ENCODE results near the gene GTPBP2. TPM values are rescaled to one million over a fixed set of nuclear protein-coding genes. Genes with fewer than 3 reads are reported as not detected.
A peak's percentile ranks its signal among the peaks of the same experiment; 100 is the strongest.

GTPBP2 gene
- total and polyA plus RNA-seq, 2 of the 13 experiments (the other 11 are each of a cell fraction or from before 2014, with no cell fraction given): 26.9 to 88.2 TPM

DNA sequence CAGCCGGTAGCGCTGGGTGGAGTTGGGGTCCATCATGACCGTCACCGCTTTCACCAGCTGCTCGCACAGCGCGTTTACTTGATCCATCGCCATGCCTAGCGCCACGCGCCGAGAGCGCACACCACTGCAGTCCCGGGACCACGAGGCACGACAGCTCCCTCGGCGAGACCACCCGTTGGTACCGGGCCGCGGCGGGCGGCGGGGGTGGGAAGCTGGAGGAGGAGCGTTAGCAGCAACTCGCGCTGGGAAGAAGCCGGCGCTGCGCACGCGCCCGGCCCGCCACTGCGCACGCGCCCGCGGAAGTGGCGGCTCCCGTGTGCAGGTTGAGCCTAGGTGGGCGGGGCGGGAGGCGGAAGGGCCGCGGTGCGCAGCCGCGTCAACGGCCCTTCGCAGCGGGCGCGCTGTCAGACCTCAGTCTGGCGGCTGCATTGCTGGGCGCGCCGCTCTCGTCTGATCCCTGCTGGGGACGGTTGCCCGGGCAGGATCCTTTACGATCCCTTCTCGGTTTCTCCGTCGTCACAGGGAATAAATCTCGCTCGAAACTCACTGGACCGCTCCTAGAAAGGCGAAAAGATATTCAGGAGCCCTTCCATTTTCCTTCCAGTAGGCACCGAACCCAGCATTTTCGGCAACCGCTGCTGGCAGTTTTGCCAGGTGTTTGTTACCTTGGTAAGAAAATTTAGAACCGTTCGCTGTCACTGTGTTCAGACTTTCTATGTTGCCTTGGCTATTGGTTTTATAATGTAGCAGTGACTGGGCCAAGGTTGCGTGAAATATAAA lies 53.1 kb downstream of the GTPBP2 start, which contains the start of the genes POLH and XPO5 (continued):
- TF ChIP-seq TARDBP (CRISPR knock-in tag; IDR thresholded peaks at IDR 0.05) (peak; percentile 81; the same call in 1 of the 2 replicates), FOXA3 (CRISPR knock-in tag; IDR thresholded peaks at IDR 0.05) (peak; percentile 47; the same call in 1 of the 2 replicates), DMAP1 (CRISPR knock-in tag; IDR thresholded peaks at IDR 0.05) (peak; percentile 97), PAXIP1 (CRISPR knock-in tag; conservative IDR thresholded peaks at IDR 0.05) (peak; percentile 54; the same call in 1 of the 2 replicates), ZNF362 (CRISPR knock-in tag; IDR thresholded peaks at IDR 0.05; ENCODE audit: borderline replicate concordance) (no peak), BCL3 (CRISPR knock-in tag; IDR thresholded peaks at IDR 0.05) (peak; percentile 80; the same call in 1 of the 2 replicates), CREB3 (CRISPR knock-in tag; IDR thresholded peaks at IDR 0.05) (peak; percentile 95; the same call in 1 of the 2 replicates), EZH2 (conservative IDR thresholded peaks at IDR 0.05; ENCODE audit: low read depth, low read length) (no peak), ZNF18 (CRISPR knock-in tag; IDR thresholded peaks at IDR 0.05; ENCODE audit: insufficient replicate concordance) (peak; percentile 79), ZNF317 (CRISPR knock-in tag; IDR thresholded peaks at IDR 0.05) (peak; percentile 81), HMG20A (CRISPR knock-in tag; IDR thresholded peaks at IDR 0.05; ENCODE audit: borderline replicate concordance) (0 out of 2 replicates have a peak, but pooled peaks have one; percentile 8), MAF1 (CRISPR knock-in tag; IDR thresholded peaks at IDR 0.05; ENCODE audit: borderline replicate concordance) (peak; percentile 79; the same call in 1 of the 2 replicates), ZMAT3 (CRISPR knock-in tag; conservative IDR thresholded peaks at IDR 0.05) (peak; percentile 56), RORA (CRISPR knock-in tag; IDR thresholded peaks at IDR 0.05) (no peak), SRF (IDR thresholded peaks at IDR 0.05; ENCODE audit: low read depth, low read length) (no peak), ZNF562 (CRISPR knock-in tag; IDR thresholded peaks at IDR 0.05; ENCODE audit: borderline replicate concordance) (no peak), SRSF4 (IDR thresholded peaks at IDR 0.05; ENCODE audit: low read depth, low read length, poor library complexity, severe bottlenecking) (no peak), RFX5 (IDR thresholded peaks at IDR 0.05; ENCODE audit: low read depth, low read length) (peak; percentile 34; the same call in 1 of the 2 replicates)
- TF ChIP-seq, protein P1, sequence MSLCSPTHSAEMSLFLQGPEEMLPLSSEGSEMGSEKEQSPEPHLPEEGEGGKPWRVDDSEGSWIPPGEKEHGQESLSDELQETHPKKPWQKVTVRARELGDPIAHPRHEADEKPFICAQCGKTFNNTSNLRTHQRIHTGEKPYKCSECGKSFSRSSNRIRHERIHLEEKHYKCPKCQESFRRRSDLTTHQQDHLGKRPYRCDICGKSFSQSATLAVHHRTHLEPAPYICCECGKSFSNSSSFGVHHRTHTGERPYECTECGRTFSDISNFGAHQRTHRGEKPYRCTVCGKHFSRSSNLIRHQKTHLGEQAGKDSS (CRISPR knock-in tag; IDR thresholded peaks at IDR 0.05; ENCODE audit: borderline replicate concordance, low read depth): peak; percentile 95
